NCI-H82 treated with DMSO at 0.1 percent for 48 hours (cell line): ENCODE results near the gene FAM228B.

Experiments used
- DNase-seq: peaks from one replicate; lab custom pipeline; 2025; ENCODE audit not compliant: unreplicated experiment; lab: John Stamatoyannopoulos, UW

The FAM228B gene

DNA sequence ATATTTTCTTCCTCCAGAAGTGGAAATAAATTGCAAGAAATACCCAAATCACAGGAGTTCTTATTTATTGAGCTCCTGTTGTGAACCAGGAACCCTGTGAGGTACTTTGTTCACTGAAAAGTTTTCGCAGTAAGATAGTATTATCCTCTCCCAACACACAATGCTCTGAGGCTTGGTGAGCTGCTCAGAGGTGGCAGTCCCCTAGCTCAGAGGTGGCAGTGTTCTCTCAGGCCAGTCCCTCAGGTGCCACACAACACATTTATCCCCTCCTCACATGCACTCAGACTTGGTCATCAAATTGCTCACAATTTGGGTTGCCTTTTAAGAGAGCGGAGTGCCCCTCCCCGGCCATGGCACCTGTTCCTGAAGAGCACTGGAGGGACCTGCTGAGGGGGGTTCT is 77.5 kb downstream of the FAM228B start:
- DNase-seq = no peak

- no peak for DNase-seq
These were observed 79.9 kb downstream of the FAM228B start for GRCh38 chr2:24203029-24203786.

DNA sequence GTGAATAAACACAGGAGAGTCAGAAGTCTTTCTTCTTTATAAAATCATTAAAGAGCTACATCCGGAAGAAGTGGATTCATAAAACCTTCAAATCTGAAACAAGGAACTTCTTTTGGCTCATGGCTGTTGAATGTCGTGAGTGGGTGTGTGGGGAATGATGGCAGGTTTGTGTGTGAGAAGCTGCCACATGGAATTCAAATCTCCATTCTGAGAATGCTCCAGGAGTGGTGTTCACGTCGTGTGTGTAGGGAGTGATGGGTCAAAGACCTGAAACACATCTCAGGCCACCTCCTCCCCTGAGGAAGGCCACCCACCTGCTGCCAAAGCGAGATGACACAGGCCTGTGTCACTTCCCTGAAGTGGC is 80.5 kb downstream of the FAM228B start:
- no peak for DNase-seq

DNA sequence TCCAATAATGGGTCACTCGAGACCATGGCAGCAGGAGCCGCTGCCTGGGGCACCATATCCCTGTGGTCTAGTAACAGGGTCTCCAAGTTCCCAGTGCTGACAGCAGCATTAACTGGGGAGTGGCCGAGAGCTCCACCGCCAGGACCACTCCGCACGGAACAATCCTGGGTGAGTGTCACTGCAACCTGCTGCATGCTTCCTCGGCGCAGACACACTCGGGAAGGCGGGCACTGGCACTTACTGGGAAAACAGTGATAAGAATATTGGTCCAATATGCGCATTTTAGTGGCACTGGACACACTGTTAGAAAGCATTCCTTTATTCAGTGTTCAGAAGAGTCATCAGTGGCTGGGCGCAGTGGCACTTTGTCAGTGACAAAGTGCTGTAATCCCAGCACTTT is 81.2 kb downstream of the FAM228B start:
- no peak for DNase-seq

- DNase-seq = no peak
These were observed 81.9 kb downstream of the FAM228B start for GRCh38 chr2:24205131-24205530.

DNA sequence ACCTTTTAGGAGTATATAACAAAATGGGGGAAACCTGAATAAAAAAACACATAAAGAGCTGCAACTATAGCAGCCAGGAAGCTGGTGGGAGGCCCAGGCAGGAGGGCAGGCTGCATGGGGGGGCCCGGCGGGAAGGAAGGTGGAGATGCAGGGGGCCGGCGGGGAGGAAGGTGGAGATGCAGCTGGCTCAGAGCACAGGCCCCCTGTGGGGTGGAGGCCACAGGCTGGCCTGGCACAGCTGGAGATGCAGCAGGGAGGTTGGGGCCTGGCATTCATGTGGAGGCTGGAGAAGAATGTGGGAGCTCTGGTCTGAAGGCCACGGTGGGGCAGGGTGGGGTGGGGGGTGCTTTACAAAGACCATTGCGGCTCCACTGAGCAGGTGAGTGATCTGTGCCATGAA is 83.0 kb downstream of the FAM228B start:
- no peak for DNase-seq

GRCh38 chr2:24206714-24207113 is 83.4 kb downstream of the FAM228B start:
- DNase-seq = no peak

GRCh38 chr2:24207359-24207758 is 84.1 kb downstream of the FAM228B start:
- DNase-seq = no peak

DNA sequence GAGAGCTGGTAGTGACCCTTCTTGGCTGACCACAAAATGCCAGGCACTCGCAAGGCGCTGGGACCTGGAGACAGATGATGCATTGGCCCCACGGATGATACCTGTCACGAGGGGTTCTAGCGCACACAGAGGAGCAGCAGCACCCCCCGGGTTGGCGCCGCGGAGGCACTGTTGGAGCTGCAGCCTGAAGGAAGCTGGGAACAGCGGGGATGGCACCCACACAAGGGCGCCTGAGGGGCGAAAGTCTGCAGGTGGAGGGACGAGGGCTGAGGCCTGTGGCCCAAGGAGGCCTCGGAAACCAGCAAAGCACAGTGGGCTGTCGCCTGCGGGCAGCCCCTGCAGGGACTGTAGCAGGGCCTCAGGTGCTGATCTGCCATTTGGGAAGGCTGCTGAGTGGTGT is 85.2 kb downstream of the FAM228B start:
- DNase-seq = no peak

DNA sequence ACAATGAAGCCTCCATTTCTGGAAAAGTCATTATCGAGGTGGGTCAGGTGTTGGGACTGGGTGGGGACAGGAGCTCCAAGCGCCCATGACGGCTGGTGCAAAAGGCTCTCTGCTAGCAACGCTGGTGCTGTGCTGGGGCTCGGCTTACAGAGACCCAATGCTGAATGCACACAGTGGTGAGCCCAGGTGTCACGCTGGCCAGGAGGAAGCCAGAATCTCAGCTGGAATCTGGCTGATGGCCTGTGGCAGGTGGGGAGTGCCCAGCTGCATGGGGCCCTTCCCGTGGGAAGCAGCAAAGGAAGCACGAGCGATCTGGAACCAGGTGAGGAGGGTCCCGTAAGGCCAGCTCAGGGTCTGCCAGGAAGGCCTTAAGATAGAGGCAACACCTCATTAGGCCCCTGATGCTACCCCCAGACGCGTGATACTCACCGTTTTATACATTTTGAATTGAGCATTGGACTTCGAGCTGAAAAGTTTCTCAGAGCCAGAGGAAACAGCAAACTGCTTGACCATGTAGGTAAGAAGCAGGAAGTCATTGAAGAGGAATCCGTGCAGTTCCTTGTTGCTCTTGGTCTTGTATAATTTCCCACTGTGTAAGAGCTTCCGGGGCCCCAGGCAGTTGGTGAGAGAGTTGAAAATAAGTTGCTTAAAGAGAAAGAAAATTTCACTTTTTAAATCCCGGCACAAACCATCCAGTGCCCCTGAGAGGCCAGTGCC is 86.3 kb downstream of the FAM228B start:
- no peak for DNase-seq

DNA sequence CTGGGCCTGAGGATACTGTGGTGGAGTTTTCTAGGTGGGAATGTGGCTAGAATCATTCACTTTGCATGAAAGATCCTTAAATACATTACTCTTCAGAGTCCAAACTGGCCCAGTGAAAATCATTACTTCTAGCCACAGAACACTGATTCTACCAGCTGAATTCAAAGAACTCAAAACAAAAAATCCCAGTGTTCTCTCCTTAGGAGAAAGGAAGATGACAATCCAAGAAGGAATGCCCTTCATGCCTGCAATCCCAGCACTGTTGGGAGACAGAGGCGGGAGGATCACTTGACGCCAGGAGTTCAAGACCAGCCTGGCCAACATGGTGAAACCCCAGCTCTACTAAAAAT is 86.8 kb downstream of the FAM228B start:
- DNase-seq = no peak

GRCh38 chr2:24210723-24211122 is 87.5 kb downstream of the FAM228B start:
- no peak for DNase-seq

- no peak for DNase-seq
These were observed 88.1 kb downstream of the FAM228B start for GRCh38 chr2:24211408-24211807.

GRCh38 chr2:24214880-24215279 is 91.6 kb downstream of the FAM228B start:
- no peak for DNase-seq
